NCI-H446 (cell line): ENCODE data around the gene SPEF2.

ENCODE experiments used
- DNase-seq, 2 experiments: peaks; one replicate each; lab custom pipeline; 2025; lab: John Stamatoyannopoulos, UW

Gene SPEF2

DNA sequence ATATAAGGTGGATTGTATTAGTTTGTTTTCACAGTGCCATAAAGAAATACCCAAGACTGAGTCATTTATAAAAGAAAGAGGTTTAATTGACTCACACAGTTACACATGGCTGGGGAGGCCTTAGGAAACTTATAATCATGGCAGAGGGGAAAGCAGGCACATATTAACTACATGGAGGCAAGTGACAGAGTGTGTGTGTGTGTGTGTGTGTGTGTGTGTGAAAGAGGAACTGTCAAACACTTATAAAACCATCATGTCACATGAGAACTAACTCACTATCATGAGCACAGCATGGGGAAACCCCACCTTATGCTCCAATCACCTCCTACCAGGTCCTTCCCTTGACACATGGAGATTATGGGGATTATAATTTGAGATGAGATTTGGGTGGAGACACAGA, 118.6 kb downstream of the SPEF2 start:
- DNase-seq: no peak

DNA sequence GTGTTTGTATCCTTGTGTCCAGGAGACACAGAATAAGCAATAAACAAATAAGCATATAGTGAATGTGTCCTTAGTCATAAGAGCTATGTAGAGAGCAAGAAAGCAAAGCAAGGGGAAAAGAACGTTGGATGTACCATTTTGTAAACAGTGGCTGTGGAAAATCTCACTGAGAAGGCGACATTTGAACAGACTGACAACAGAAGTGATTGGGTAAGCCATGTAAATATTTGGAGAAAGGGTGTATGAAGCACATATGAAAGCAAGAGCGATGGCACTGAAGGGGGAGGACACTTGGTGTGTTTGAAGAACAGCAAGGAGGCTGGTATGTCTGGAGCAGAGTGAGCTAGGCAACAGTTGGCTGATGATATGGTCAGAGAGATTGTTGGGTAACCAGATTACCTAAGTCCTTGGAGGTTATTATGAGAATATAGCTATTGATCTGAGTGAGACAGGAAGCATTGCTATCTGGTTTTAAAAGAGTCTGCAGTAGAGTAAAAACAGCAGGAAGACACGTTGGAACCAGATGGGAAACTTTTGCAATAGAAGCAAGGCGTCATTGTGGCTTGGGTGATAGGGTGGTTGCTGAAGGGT, 123.6 kb downstream of the SPEF2 start:
- DNase-seq: no peak

DNA sequence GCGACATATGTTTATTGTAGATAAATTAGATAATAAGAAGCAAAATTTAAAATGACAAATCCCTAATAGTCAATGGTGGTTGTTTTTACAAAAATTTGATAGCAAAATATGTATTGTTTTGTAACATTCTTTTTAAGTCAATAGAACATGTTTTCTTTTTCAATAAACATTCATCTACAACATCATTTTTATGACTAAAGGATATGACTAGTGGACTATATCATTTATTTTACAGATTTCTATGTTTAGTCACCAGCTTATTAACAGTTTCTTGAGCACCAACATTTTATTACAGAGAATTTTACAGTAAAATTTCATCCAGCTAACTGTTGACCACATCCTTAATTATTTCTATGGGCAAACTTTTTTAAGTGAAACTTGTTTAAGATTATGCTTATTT, 124.3 kb downstream of the SPEF2 start:
- DNase-seq: no peak

DNA sequence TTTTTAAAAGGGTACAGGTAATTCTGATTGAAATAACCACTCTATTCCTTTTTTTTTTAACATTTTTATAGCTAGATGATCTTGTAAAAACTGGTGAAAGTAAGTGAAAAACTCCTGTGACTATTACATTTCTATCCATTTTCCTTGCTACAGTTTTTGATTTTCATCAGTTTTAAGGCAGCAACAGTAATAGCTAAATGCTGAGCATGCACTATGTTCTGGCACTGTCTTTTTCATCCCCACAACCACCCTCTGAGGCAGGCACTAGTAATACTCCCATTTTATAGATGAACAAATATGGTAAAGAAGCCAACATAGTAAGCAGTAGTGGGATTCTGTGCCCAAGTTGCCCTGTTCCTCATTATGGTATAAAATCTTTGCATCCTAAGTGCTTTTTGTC, 126.0 kb downstream of the SPEF2 start:
- no peak for DNase-seq

DNA sequence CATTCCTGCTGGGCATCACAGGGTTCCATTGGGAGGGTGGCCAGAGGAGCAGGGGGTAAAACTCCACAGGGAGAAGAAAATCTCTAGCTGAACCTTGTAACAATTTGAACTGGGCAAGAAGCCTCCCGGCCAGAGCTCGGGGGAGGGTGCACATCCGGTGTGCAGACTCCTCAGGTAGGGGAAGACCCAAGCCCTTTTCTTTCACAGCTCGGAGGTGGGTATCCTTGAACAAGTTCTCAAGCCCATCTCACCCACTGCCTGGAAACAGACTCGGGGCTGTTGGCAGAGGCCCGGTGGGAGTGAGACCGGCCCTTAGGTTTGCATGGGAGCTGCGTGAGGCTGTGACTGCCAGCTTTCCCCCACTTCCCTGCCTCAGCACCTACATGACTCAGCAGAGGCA, 127.5 kb downstream of the SPEF2 start:
- no peak for DNase-seq

DNA sequence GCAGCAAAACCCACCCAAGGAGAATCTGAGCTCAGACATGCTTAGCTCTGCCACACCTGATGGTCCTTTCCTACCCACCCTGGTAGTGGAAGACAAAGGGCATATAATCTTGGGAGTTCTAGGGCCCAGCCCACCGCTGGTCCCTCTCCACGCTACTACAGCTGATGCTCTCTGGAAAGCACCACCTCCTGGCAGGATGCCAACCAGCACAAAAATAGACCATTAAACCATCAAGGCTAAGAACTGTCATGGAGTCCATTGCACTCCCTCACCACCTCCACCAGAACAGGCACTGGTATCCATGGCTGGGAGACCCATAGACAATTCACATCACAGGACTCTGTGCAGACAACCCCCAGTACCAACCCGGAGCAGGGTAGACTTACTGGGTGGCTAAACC, 128.0 kb downstream of the SPEF2 start:
- peak in 1 of 2 experiments; percentile 24 for DNase-seq

DNA sequence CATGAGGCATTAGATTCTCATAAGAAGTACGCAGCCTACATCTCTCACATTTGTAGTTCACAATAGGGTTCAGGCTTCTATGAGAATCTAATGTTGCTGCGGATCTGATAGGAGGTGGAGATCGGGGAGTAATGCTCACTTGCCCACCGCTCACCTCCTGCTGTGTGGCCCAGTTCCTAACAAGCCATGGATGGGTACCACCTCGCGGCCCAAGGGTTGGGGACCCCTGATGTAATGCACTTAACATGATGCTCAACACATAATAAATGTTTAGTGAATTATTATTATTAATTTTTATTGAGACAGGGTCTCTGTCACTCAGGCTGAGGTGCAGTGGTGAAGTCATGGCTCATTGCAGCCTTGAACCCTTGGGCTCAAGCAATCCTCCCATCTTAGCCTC, 134.3 kb downstream of the SPEF2 start:
- DNase-seq: no peak

DNA sequence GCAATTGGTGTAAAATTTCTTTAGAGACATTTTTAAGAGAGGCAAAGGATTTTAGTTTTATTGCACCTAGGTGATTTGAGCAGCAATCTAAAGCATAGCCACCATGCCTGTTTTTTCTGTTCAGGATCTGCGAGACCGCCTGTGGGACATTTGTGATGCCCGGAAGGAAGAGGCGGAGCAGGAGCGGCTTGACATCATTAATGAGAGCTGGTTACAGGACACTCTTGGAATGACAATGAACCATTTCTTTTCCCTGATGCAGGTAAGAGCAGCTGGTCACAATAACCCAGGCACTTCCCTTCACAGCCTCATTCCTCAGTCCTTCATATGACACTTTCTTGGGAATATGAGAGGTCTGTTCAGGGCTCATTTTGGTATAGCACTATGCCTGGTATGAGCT, 135.8 kb downstream of the SPEF2 start:
- no peak for DNase-seq

DNA sequence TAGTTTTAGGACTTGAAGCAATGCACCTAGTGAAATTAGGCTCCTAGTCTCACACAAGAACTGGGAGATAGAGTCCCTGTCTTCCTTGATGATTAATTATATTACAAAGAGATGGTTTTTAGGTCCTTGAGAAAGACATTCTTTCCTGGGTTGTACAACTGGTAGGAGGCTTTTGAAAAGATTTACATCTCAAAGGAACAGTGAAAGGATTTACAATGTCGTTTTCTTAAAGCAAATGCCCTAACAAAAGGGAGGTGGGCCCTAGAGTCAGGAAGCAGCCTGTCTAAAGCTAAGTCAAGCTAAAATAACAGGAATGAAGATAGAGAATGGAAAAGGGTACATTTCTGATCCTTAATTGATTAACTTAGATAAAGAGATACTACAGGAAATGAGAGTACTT, 136.8 kb downstream of the SPEF2 start:
- no peak for DNase-seq

DNA sequence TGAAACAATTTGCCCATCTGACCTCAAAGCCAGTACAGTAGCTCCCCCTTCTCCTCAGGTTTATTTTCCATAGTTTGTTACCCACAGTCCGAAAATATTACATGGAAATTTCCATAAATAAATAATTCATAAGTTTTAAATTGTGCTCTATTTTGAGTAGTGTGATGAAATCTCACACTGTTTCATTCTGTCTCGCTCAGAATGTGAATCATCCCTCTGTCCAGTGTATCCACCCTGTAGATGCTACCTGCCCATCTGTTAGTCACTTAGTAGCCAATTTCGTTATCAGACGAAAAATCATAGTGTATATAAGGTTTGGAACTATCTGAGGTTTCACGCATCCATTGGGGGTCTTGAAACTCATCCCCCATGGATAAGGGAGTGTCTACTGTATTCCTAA, 138.3 kb downstream of the SPEF2 start:
- DNase-seq: no peak

DNA sequence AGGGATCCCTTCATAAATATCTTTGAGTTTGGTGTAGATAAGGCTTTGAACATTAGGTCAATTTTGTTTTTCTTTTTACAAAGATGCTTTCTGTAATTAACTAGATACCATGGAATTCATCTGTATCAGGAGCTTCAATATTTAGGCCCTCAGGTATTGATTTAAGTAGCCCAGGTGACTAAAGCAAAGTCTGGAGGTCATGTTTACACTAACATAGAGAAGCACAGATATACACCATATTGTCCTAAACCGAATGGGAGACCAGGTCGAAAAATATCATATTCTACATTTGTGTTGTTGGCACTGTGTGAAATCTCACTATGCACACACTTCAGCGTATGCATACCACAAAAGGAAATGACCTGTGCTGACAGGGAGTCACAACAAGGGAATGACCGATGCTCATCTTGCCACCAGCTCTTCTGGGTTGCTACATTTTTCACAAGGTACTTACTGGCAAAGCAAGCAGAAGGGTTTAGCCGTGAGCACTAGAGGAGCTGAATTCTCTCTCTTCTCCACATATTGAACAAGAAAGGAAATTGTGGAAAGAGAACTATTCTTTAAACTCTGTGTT, 140.6 kb downstream of the SPEF2 start:
- no peak for DNase-seq

DNA sequence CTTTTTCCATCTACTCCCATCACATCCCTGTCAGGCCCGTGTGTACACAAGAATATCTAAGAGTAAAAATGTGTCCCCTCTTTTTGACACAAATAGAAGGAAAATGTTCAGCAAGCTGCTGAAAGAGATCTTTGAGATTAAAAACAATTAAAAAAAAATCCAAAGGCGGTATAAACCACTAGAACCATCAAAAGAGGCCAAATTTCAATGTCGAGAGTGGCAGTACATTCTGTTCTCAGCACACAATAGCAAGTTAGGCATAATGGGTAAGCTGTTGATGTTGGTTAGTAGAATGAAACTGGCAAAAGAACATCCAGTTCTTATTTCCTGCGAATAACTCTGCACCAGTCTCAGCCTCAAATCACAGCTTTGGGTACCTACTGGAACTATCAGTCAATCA, 143.9 kb downstream of the SPEF2 start:
- no peak for DNase-seq

DNA sequence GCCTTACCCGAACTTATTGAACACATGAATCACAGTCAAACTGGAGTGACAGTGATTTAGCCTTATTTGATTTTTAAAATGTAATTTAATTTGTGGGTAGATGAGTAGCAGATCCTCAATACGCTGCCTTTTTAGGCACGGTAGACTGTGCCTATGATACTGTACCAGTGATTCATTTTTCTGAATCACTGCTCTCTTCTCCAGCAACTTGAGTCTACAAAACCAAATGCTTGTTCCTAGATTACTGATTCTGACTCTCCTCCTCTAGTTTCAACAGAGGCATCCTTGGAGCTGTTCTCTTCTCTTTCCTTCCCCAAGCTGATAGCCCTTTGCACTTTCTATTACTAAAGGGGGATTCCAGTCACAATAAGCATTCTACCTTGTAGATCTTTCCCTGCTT, 144.7 kb downstream of the SPEF2 start:
- DNase-seq: no peak

DNA sequence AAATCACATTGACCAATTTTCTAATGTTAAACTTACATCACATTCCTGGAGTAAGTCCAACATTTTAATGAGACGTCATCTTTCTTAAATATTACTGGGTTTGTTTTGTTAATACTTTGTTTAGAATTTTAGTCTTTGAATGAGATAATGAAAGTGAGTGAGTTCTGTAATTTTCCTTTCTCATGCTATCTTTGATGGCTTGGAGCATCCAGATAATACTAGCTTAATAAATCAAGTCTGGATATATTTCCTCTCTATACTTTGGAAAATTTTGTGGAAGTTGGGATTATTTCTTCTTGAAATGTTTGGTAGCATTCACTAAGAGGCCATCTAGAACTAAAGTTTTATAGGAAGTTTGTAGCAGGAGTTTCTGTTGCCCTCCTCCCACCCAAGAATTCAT, 148.3 kb downstream of the SPEF2 start:
- DNase-seq: no peak

DNA sequence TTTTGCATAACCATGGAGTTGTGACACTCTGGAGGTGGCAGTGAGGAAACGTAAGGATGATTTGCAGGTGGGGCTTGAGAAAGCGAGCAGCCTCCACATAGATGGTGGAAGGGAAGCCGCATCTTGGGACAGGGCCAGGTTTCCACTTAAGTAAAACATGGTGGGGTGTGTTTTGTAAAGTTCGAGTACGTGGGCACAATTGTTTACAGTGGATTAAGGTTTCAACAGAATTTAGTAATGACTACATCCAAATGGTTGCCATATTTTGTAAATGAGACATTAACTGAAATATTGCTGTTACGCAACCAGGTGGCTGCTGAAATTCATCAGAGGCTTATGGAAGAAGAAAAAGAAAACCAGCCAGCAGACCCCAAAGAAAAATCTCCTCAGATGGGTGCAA, 153.6 kb downstream of the SPEF2 start:
- no peak for DNase-seq

DNA sequence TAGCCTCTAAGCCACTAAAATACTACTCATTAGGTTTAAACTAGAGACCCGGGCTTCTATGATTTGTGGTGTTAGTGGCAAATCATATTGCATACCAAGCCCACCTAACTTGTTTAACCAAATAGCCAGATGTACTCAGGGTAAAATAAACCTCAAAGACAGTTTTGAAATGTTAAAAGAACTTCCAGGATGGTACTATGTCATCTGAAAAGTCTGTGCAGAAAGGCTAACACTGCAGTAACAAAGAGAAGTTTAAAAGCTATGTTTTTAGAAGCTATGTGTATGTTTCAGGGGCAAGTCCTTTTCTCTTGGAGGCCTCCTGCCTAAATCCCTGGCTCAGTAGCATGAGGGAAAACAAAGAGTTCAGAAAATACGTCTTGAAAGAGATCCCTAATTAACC, 154.2 kb downstream of the SPEF2 start:
- DNase-seq: no peak

DNA sequence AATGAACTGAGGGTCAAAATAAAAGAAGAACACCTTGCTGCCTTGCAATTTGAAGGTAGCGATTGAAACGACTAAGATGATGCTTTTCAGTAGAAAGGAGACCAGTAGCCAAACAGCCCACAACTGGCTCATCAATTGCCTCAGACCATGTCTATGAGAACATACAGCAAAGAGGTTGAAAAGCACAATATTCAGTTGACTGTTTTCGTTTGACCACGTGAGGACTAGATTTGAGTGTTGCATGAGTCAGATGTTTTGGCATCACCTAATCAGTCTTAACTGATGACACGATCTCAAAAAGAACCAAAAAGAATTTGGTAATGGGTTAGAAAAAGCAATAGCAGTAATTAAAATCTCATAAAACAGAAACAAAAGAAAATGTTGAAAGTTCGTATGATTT, 156.3 kb downstream of the SPEF2 start:
- DNase-seq: no peak

DNA sequence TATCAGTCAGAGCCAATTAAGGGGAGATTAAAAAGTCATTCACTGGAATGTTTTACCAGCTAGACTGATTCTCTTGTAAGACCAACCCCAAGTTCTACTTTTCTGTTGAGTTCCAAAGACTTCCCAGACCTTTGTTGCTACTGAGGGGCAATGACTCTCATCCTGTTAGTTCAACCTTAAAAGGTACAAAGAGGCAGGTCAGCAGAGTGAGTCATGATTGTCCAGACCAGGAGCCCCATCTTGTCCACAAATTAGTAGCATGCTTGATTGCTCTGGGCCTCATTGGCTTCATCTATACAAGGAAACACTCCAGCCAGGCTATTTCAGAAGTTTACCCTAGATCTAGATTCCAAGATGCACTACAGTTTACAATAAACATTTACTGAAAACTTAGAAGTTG, 159.1 kb downstream of the SPEF2 start:
- no peak for DNase-seq

DNA sequence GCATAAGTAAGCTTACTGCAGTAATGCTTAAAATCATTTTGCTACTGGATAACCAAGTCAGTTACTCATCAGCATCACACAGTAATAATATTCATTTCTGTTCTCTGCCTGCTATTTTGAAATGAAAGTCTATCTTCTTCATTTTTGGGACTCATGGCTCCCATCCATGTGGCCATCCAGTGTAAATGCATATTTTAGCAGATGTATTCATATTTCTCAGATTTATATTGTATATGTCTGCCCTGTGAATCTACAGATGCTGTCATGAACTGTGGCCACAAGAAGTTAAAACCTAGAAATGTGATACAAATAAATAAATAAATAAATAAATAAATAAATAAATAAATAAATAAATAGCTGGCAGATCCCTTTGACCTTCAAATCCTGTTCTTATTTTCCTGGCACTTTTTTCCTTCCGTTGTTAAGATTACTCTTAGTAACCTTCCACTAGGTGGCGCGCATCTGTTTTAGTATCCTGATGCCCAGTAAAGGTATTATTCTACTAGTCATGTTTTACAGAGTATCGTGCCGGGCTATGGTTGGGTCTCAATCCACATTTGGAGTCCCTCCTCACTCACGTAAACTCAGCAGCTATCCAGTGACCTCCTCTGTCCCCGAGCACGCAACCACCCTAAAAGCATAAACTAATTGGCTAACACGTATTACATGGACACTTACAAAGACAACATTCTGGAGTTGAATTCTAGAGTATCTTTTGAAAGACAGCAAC, 159.9 kb downstream of the SPEF2 start:
- peak; percentile 63 to 92 for DNase-seq

DNA sequence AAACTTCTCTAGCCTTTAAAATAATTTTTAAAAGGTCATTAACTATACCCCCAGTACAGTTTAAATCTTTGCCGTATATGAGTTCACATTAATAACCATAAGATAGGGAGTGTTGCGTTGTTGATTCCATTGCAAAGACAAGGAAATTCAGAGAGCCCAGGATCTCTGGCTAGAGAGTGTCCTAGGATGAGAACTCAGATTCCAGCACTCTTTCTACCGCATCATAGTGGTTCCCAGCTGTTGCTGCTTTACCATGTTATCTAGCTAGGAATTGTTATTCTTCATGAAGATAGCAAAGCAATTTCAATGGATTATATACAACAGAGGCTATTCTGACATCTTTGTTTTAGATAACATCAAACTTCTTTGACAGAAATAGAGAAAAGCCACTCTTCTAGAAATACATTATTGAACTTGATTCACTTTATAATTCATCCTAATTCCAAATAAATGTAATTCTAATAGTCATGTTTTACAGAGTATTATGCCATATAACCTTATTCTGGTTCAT, 160.7 kb downstream of the SPEF2 start:
- no peak for DNase-seq

DNA sequence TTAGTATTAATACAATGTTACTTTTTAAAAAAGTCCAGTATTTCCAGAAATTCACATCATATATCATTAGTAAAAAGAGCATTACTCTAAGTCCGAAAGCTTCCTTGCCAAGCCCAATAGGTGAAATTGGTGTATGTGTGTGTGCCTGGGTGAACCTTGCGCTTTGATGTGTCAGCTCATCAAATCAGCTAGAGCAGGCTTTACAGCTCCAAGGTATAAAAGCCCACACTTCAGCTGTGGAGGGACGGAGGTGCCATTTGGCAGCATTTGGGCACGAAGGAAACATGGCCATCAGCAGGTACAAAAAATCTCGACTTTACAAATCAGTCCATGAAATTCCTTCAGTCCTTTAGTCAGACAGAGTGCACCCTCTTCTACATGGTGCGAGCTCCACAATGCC, 162.6 kb downstream of the SPEF2 start:
- DNase-seq: no peak

DNA sequence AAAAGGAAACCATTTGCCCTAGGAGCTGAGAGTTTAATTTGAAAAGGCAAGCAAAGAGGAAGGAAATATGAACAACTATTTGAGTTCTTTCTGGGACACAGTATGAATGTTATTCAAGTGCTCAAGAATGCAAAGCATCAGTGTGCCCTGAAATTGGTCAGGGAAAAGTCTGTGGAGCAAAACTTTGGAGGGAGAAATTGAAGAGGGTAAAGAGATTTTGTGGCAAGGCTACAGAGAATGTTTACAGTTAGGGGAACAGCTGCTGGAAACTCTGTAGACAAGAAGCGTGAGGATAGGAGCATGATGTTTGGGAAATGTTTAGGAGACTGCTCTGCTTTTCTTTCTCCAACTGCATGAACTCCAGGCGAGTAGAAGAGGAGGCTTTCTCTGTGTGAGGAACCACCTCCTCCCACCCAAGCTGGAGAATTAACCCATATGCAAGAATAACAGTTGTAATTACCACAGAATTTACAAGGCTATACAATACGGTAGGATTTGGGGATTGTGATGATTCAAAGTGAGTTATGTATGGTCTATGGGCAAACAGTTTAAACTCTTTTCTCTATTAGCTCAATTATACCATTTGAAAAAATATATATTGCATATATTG, 163.6 kb downstream of the SPEF2 start:
- no peak for DNase-seq

DNA sequence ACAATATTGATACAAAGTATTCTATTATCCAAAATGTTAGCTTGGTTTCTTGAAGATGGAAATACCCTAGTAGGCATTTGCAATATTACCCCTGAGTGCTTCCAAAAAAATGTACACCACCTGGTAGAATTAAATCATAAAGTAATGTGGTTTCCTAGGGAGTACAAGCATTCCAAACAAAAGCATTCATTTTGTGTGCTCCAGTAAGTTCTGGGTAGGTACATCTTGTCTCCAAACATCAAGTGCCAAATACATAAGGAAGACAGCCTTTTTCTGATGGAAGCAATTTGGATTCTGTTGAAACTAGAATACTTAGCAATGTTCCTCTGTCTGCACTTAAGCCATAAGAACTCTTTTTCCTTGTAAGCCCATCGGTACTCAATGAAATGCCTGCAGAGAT, 165.9 kb downstream of the SPEF2 start:
- no peak for DNase-seq
